Measurements from ENCODE around the gene SVOP. TPM values are rescaled to one million over a fixed set of nuclear protein-coding genes. Genes with fewer than 3 reads are reported as not detected.

SVOP gene
- total and polyA plus RNA-seq, 2 donors (not counting 1 experiment from before 2014, with no cell fraction given) = not detected

GRCh38 chr12:108966378-108967151 is 54.3 kb downstream of the SVOP start:
- Histone ChIP-seq H3K27me3 (ENCODE audit: control insufficient read depth, insufficient read depth, low read length) (no peaks in the 10 kb centered on the region), H3K9ac (ENCODE audit: insufficient read depth, low read length) (no peak overlapping the region), H3K36me3 (ENCODE audit: control insufficient read depth, insufficient read depth, low read length) (no peaks in the 10 kb centered on the region), H4K20me1 (ENCODE audit: control insufficient read depth, extremely low read depth, insufficient read depth, low read length) (no peaks in the 10 kb centered on the region), H2AFZ (ENCODE audit: low read length) (no peak overlapping the region), H3K4me1 (ENCODE audit: control insufficient read depth, extremely low read depth, insufficient read depth, low read length) (no peaks in the 10 kb centered on the region), H3K9me3 (ENCODE audit: control insufficient read depth, insufficient read depth, low read depth, low read length) (no peaks in the 10 kb centered on the region), H3K79me2 (ENCODE audit: control insufficient read depth, insufficient read depth, low read length) (no peaks in the 10 kb centered on the region), H3K4me3 (replicated peaks in 1 of 4; ENCODE audit: control extremely low read depth in 1 of 4, insufficient read depth in 1 of 4, low read depth in 3 of 4, low read length in 4 of 4) (no peak overlapping the region), H3K4me2 (ENCODE audit: extremely low read depth, insufficient read depth, low read length) (no peak overlapping the region), H3K27ac (ENCODE audit: insufficient read depth, low read length) (no peak overlapping the region)
- DNase-seq (ENCODE audit: low read depth in 2 of 2) = no peak
- TF ChIP-seq CTCF (conservative IDR thresholded peaks at IDR 0.05 in 1 of 2, IDR thresholded peaks at IDR 0.05 in 1 of 2; ENCODE audit: low read depth in 1 of 2, low read length in 2 of 2) (no peak), EZH2 (IDR thresholded peaks at IDR 0.05; ENCODE audit: low read length, missing control alignments) (no peak)

- no peaks in the 10 kb centered on the region for H3K36me3 ChIP-seq (ENCODE audit: control insufficient read depth, insufficient read depth, low read length)
- no peak for DNase-seq (ENCODE audit: low read depth in 2 of 2)
- no peak overlapping the region for H3K9ac ChIP-seq (ENCODE audit: insufficient read depth, low read length)
- no peak overlapping the region for H3K4me3 ChIP-seq (replicated peaks in 1 of 4; ENCODE audit: control extremely low read depth in 1 of 4, insufficient read depth in 1 of 4, low read depth in 3 of 4, low read length in 4 of 4)
- no peak overlapping the region for H3K27ac ChIP-seq (ENCODE audit: insufficient read depth, low read length)
- H3K27me3 ChIP-seq (ENCODE audit: control insufficient read depth, insufficient read depth, low read length) = no peaks in the 10 kb centered on the region
- H3K79me2 ChIP-seq (ENCODE audit: control insufficient read depth, insufficient read depth, low read length) = no peaks in the 10 kb centered on the region
- no peak overlapping the region for H3K4me2 ChIP-seq (ENCODE audit: extremely low read depth, insufficient read depth, low read length)
- H3K9me3 ChIP-seq (ENCODE audit: control insufficient read depth, insufficient read depth, low read depth, low read length) = no peaks in the 10 kb centered on the region
- no peaks in the 10 kb centered on the region for H3K4me1 ChIP-seq (ENCODE audit: control insufficient read depth, extremely low read depth, insufficient read depth, low read length)
- TF ChIP-seq CTCF (conservative IDR thresholded peaks at IDR 0.05 in 1 of 2, IDR thresholded peaks at IDR 0.05 in 1 of 2; ENCODE audit: low read depth in 1 of 2, low read length in 2 of 2) (no peak), EZH2 (IDR thresholded peaks at IDR 0.05; ENCODE audit: low read length, missing control alignments) (no peak)
- no peak overlapping the region for H2AFZ ChIP-seq (ENCODE audit: low read length)
- H4K20me1 ChIP-seq (ENCODE audit: control insufficient read depth, extremely low read depth, insufficient read depth, low read length) = no peaks in the 10 kb centered on the region
Measured at GRCh38 chr12:108965886-108966285, 55.0 kb downstream of the SVOP start.

GRCh38 chr12:108964371-108965352 is 56.2 kb downstream of the SVOP start:
- H3K27me3 ChIP-seq (ENCODE audit: control insufficient read depth, insufficient read depth, low read length) = no peaks in the 10 kb centered on the region
- H3K27ac ChIP-seq (ENCODE audit: insufficient read depth, low read length) = no peak overlapping the region
- no peak overlapping the region for H3K4me2 ChIP-seq (ENCODE audit: extremely low read depth, insufficient read depth, low read length)
- no peaks in the 10 kb centered on the region for H3K79me2 ChIP-seq (ENCODE audit: control insufficient read depth, insufficient read depth, low read length)
- TF ChIP-seq CTCF (conservative IDR thresholded peaks at IDR 0.05 in 1 of 2, IDR thresholded peaks at IDR 0.05 in 1 of 2; ENCODE audit: low read depth in 1 of 2, low read length in 2 of 2) (no peak), EZH2 (IDR thresholded peaks at IDR 0.05; ENCODE audit: low read length, missing control alignments) (no peak)
- H3K36me3 ChIP-seq (ENCODE audit: control insufficient read depth, insufficient read depth, low read length) = no peaks in the 10 kb centered on the region
- H2AFZ ChIP-seq (ENCODE audit: low read length) = no peak overlapping the region
- H3K9ac ChIP-seq (ENCODE audit: insufficient read depth, low read length) = no peak overlapping the region
- H3K9me3 ChIP-seq (ENCODE audit: control insufficient read depth, insufficient read depth, low read depth, low read length) = no peaks in the 10 kb centered on the region
- no peaks in the 10 kb centered on the region for H3K4me1 ChIP-seq (ENCODE audit: control insufficient read depth, extremely low read depth, insufficient read depth, low read length)
- no peaks in the 10 kb centered on the region for H4K20me1 ChIP-seq (ENCODE audit: control insufficient read depth, extremely low read depth, insufficient read depth, low read length)
- no peak overlapping the region for H3K4me3 ChIP-seq (replicated peaks in 1 of 4; ENCODE audit: control extremely low read depth in 1 of 4, insufficient read depth in 1 of 4, low read depth in 3 of 4, low read length in 4 of 4)
- DNase-seq (ENCODE audit: low read depth in 2 of 2) = no peak
